Activated CD8-positive, alpha-beta T cell treated with anti-CD3 and anti-CD28 coated beads, Interleukin-2, amount 10 ng/mL, durations not matched to agents 7 days and 5 days (primary cell): ENCODE measurements around the gene TSBP1. TPM values are rescaled to one million over a fixed set of nuclear protein-coding genes. Genes with fewer than 3 reads are reported as not detected.
"Not testable (repeated sequence)": the region's sequence is repeated elsewhere in the genome, so short reads cannot be mapped to it uniquely, and the experiment has no call there.

Experiments
- ATAC-seq: fragments of 150-1000 bp; cut with Tn5 transposase; one replicate; pipeline ENCODE4 v1.10.0; 2021; ENCODE audit warnings: moderate library complexity
- CTCF ChIA-PET: fragments of 350-600 bp; sonication (Branson Sonifier 250); formaldehyde crosslinking; loops from one replicate; lab custom pipeline; 2021; ENCODE audit warnings: antibody characterized with exemption; lab: Charles Lee
- POLR2A ChIA-PET: fragments of 350-600 bp; sonication (Branson Sonifier 250); formaldehyde crosslinking; loops from one replicate; lab custom pipeline; 2021; ENCODE audit warnings: antibody characterized with exemption; lab: Charles Lee
- DNase-seq: peaks from one replicate; pipeline ENCODE4 v3.0.0-alpha.2; 2020
- H3K27ac Mint-ChIP-seq: one replicate; pipeline ENCODE4 v1.8.0; 2021; ENCODE audit warnings: mild to moderate bottlenecking, mixed read lengths
- H3K27me3 Mint-ChIP-seq: one replicate; pipeline ENCODE4 v1.8.0; 2021; ENCODE audit warnings: low read depth, mixed read lengths
- H3K36me3 Mint-ChIP-seq: one replicate; pipeline ENCODE4 v1.8.0; 2021; ENCODE audit warnings: low read depth, mixed read lengths
- H3K4me1 Mint-ChIP-seq: one replicate; pipeline ENCODE4 v1.8.0; 2021; ENCODE audit warnings: low read depth, mixed read lengths
- H3K4me3 Mint-ChIP-seq: one replicate; pipeline ENCODE4 v1.8.0; 2021; ENCODE audit warnings: mild to moderate bottlenecking, mixed read lengths
- H3K9me3 Mint-ChIP-seq: one replicate; pipeline ENCODE4 v1.8.0; 2022; ENCODE audit warnings: mixed read lengths; ENCODE audit not compliant: insufficient read depth
- total RNA-seq, 2 experiments: library from RNA; stranded (reverse); gene quantifications; one replicate each; pipeline ENCODE4 v1.2.3, GENCODE V29; 2021

TSBP1 gene
- total RNA-seq, 2 experiments from 2014 or later, result not detected

GRCh38 chr6:32313964-32314363 lies 57.7 kb downstream of the TSBP1 start:
- H3K4me1 Mint-ChIP-seq, result no peaks in the 10 kb centered on the region
- ATAC-seq (no peak), DNase-seq (no peak)
- H3K36me3 Mint-ChIP-seq, result no peaks in the 10 kb centered on the region
- POLR2A ChIA-PET, result no interaction called here
- no peaks in the 10 kb centered on the region for H3K9me3 Mint-ChIP-seq
- H3K27ac Mint-ChIP-seq, result no peak overlapping the region
- CTCF ChIA-PET, result interaction anchor here (1.3 kb wide), 1 partner anchor 68 kb away, joined by 3 read pairs; no protein-coding TSS in a partner anchor
- peaks cover 40% of the 10 kb centered on the region for H3K27me3 Mint-ChIP-seq
- H3K4me3 Mint-ChIP-seq, result no peak overlapping the region

- no peaks in the 10 kb centered on the region for H3K9me3 Mint-ChIP-seq
- CTCF ChIA-PET, result no interaction called here
- no peaks in the 10 kb centered on the region for H3K36me3 Mint-ChIP-seq
- no peak for DNase-seq
- no peak for ATAC-seq
- no peak overlapping the region for H3K4me3 Mint-ChIP-seq
- no peak overlapping the region for H3K27ac Mint-ChIP-seq
- POLR2A ChIA-PET, result no interaction called here
- peaks cover under 1% of the 10 kb centered on the region for H3K4me1 Mint-ChIP-seq
- peaks cover 20% of the 10 kb centered on the region for H3K27me3 Mint-ChIP-seq
Observed at GRCh38 chr6:32298632-32299336, 72.9 kb downstream of the TSBP1 start.

GRCh38 chr6:32294980-32295379 lies 76.7 kb downstream of the TSBP1 start:
- POLR2A ChIA-PET, result not testable (repeated sequence)
- peaks cover 38% of the 10 kb centered on the region for H3K27me3 Mint-ChIP-seq
- CTCF ChIA-PET, result interaction anchor here (0.8 kb wide), 1 partner anchor 491 kb away, joined by 3 read pairs; no protein-coding TSS in a partner anchor

GRCh38 chr6:32294566-32294965 lies 77.1 kb downstream of the TSBP1 start:
- no peaks in the 10 kb centered on the region for H3K9me3 Mint-ChIP-seq

More at GRCh38 chr6:32294980-32295379, 76.7 kb downstream of the TSBP1 start:
- ATAC-seq, H3K36me3 Mint-ChIP-seq, DNase-seq, H3K27ac Mint-ChIP-seq, H3K9me3 Mint-ChIP-seq, H3K4me3 Mint-ChIP-seq, H3K4me1 Mint-ChIP-seq: not testable (repeated sequence)

GRCh38 chr6:32293695-32294094 lies 78.0 kb downstream of the TSBP1 start:
- ChIA-PET POLR2A (no interaction called here), CTCF (no interaction called here)
- Mint-ChIP-seq H3K9me3 (no peaks in the 10 kb centered on the region), H3K4me3 (no peak overlapping the region), H3K4me1 (no peaks in the 10 kb centered on the region), H3K27ac (no peak overlapping the region), H3K36me3 (no peaks in the 10 kb centered on the region), H3K27me3 (peaks cover 42% of the 10 kb centered on the region)
- ATAC-seq (no peak), DNase-seq (no peak)

More at GRCh38 chr6:32294566-32294965, 77.1 kb downstream of the TSBP1 start:
- ChIA-PET POLR2A (no interaction called here), CTCF (interaction anchor here (0.8 kb wide), 1 partner anchor 491 kb away, joined by 3 read pairs; no protein-coding TSS in a partner anchor)
- no peak overlapping the region for H3K4me3 Mint-ChIP-seq
- H3K36me3 Mint-ChIP-seq, result no peaks in the 10 kb centered on the region
- no peak for ATAC-seq
- peaks cover 38% of the 10 kb centered on the region for H3K27me3 Mint-ChIP-seq
- H3K27ac Mint-ChIP-seq, result no peak overlapping the region
- no peak for DNase-seq
- H3K4me1 Mint-ChIP-seq, result no peaks in the 10 kb centered on the region

- H3K27me3 Mint-ChIP-seq, result peaks cover 51% of the 10 kb centered on the region
- no peaks in the 10 kb centered on the region for H3K36me3 Mint-ChIP-seq
- H3K27ac Mint-ChIP-seq, result no peak overlapping the region
- no peak for DNase-seq
- H3K9me3 Mint-ChIP-seq, result no peaks in the 10 kb centered on the region
- no peak overlapping the region for H3K4me3 Mint-ChIP-seq
- CTCF ChIA-PET, result interaction anchor here (0.8 kb wide), 1 partner anchor 9 kb away, joined by 3 read pairs; no protein-coding TSS in a partner anchor
- no peaks in the 10 kb centered on the region for H3K4me1 Mint-ChIP-seq
- no peak for ATAC-seq
- POLR2A ChIA-PET, result no interaction called here
Observed at GRCh38 chr6:32291543-32291942, 80.2 kb downstream of the TSBP1 start.

- Mint-ChIP-seq H3K9me3 (no peaks in the 10 kb centered on the region), H3K4me1 (no peaks in the 10 kb centered on the region), H3K27ac (no peak overlapping the region), H3K4me3 (no peak overlapping the region), H3K36me3 (no peaks in the 10 kb centered on the region), H3K27me3 (peaks cover 53% of the 10 kb centered on the region)
- no peak for DNase-seq
- ChIA-PET POLR2A (no interaction called here), CTCF (interaction anchor here (0.8 kb wide), 1 partner anchor 10 kb away, joined by 3 read pairs; no protein-coding TSS in a partner anchor)
- ATAC-seq, result no peak
Observed at GRCh38 chr6:32290886-32291450, 80.7 kb downstream of the TSBP1 start.

GRCh38 chr6:32288426-32288825 lies 83.3 kb downstream of the TSBP1 start:
- Mint-ChIP-seq H3K27ac (no peak overlapping the region), H3K36me3 (no peaks in the 10 kb centered on the region), H3K27me3 (peaks cover 59% of the 10 kb centered on the region), H3K4me3 (no peak overlapping the region), H3K9me3 (no peaks in the 10 kb centered on the region), H3K4me1 (no peaks in the 10 kb centered on the region)
- ATAC-seq (no peak), DNase-seq (no peak)
- ChIA-PET POLR2A (no interaction called here), CTCF (interaction anchor here (0.9 kb wide), 1 partner anchor 33 kb away, joined by 4 read pairs; no protein-coding TSS in a partner anchor)

GRCh38 chr6:32273801-32274577 lies 97.7 kb downstream of the TSBP1 start:
- H3K4me1 Mint-ChIP-seq, result peaks cover 23% of the 10 kb centered on the region
- H3K4me3 Mint-ChIP-seq, H3K36me3 Mint-ChIP-seq, POLR2A ChIA-PET, H3K9me3 Mint-ChIP-seq, ATAC-seq, DNase-seq, CTCF ChIA-PET, H3K27ac Mint-ChIP-seq: not testable (repeated sequence)
- H3K27me3 Mint-ChIP-seq, result peaks cover 11% of the 10 kb centered on the region

- Mint-ChIP-seq H3K4me3 (peak overlapping the region; percentile 1), H3K36me3 (peaks cover 3% of the 10 kb centered on the region), H3K4me1 (peaks cover 23% of the 10 kb centered on the region), H3K27me3 (peaks cover 7% of the 10 kb centered on the region), H3K9me3 (no peaks in the 10 kb centered on the region), H3K27ac (peak overlapping the region; percentile 14)
- DNase-seq (peak; percentile 30), ATAC-seq (no peak)
- CTCF ChIA-PET, result interaction anchor here (0.7 to 1.3 kb wide), 2 partner anchors 20 to 523 kb away, joined by 3 to 4 read pairs; no protein-coding TSS in a partner anchor
- POLR2A ChIA-PET, result no interaction called here
Observed at GRCh38 chr6:32271429-32271828, 100.3 kb downstream of the TSBP1 start.

- not testable (repeated sequence) for H3K4me3 Mint-ChIP-seq, H3K27ac Mint-ChIP-seq, H3K27me3 Mint-ChIP-seq, ATAC-seq, H3K36me3 Mint-ChIP-seq, H3K9me3 Mint-ChIP-seq, DNase-seq
- POLR2A ChIA-PET, result interaction anchor here (0.6 kb wide), 1 partner anchor 610 kb away, joined by 3 read pairs; no protein-coding TSS in a partner anchor
- CTCF ChIA-PET, result interaction anchor here (1.6 to 2.0 kb wide), 2 partner anchors 13 to 24 kb away, joined by 5 to 6 read pairs; no protein-coding TSS in a partner anchor
- H3K4me1 Mint-ChIP-seq, result peaks cover 21% of the 10 kb centered on the region
Observed at GRCh38 chr6:32268459-32268858, 103.2 kb downstream of the TSBP1 start.
